ENCODE measurements around the gene TMEM132A.
"Not testable (repeated sequence)": the region's sequence is repeated elsewhere in the genome, so short reads cannot be mapped to it uniquely, and the experiment has no call there.

TMEM132A gene

DNA sequence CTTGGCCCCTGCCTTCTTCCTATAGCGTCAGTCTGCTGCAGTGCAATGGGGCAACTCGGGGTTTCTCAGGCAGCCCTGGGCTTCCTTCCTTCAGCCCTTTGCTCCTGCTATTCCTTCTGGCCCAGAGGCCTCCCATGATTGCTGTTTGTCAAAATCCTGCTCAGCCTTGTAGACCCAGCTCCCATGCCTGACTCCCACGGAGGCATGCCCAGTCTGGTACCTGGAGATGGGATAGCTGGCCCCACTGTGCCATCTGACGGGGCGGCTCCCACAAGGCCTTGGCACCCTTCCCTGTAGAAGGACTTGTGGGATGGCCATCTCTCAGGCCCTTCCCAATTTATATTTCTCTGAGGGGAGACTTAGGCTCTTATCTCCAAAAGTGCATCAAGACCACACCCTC lies 46.6 kb downstream of the TMEM132A start:
- ChIA-PET POLR2A (ENCODE audit: low non-redundant PET) (no interaction called here), CTCF (interaction anchor here (0.5 to 0.6 kb wide), 3 partner anchors 23 to 169 kb away, joined by 3 to 5 read pairs (median 4); no protein-coding TSS in a partner anchor)

DNA sequence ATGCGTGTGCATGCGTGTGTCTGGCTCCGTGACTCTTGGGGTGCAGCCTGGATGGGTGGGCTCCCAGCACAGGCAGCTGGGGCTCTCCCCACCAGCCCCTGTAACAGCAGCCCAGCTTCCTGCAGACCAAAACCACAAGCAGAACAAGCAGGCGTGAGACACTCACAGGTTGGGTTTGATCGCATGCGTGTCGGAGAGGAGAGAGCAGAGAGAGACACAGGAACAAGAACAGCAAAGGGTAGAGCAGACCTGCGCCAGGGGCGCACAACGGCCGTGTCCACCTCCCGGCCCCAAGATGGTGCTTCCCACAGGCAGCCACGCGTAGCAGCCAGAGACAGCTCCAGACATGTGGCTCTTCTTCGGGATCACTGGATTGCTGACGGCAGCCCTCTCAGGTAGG lies 47.3 kb downstream of the TMEM132A start, which contains the start of gene CD6:
TSS of gene CD6 (plus strand) at position 161 of the 400 bp plus-strand sequence. CDS start at position 347, 186 bp downstream.
- POLR2A ChIA-PET (ENCODE audit: low non-redundant PET) = no interaction called here
- DNase-seq (ENCODE audit: low spot score) = no peak
- CTCF ChIA-PET = interaction anchor here (0.6 kb wide), 3 partner anchors 24 to 118 kb away, joined by 3 to 5 read pairs (median 3); no protein-coding TSS in a partner anchor
- TF ChIP-seq, protein P1, sequence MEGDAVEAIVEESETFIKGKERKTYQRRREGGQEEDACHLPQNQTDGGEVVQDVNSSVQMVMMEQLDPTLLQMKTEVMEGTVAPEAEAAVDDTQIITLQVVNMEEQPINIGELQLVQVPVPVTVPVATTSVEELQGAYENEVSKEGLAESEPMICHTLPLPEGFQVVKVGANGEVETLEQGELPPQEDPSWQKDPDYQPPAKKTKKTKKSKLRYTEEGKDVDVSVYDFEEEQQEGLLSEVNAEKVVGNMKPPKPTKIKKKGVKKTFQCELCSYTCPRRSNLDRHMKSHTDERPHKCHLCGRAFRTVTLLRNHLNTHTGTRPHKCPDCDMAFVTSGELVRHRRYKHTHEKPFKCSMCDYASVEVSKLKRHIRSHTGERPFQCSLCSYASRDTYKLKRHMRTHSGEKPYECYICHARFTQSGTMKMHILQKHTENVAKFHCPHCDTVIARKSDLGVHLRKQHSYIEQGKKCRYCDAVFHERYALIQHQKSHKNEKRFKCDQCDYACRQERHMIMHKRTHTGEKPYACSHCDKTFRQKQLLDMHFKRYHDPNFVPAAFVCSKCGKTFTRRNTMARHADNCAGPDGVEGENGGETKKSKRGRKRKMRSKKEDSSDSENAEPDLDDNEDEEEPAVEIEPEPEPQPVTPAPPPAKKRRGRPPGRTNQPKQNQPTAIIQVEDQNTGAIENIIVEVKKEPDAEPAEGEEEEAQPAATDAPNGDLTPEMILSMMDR (conservative IDR thresholded peaks at IDR 0.05; ENCODE audit: low read depth) = no peak
- H3K27ac ChIP-seq = no peak within 1 kb of the TSS

More for the DNA sequence above, 46.6 kb downstream of the TMEM132A start:
- TF ChIP-seq, protein P1 (conservative IDR thresholded peaks at IDR 0.05; ENCODE audit: low read depth) = no peak
- DNase-seq (ENCODE audit: low spot score) = no peak
- H3K27ac ChIP-seq = no peak overlapping the region

DNA sequence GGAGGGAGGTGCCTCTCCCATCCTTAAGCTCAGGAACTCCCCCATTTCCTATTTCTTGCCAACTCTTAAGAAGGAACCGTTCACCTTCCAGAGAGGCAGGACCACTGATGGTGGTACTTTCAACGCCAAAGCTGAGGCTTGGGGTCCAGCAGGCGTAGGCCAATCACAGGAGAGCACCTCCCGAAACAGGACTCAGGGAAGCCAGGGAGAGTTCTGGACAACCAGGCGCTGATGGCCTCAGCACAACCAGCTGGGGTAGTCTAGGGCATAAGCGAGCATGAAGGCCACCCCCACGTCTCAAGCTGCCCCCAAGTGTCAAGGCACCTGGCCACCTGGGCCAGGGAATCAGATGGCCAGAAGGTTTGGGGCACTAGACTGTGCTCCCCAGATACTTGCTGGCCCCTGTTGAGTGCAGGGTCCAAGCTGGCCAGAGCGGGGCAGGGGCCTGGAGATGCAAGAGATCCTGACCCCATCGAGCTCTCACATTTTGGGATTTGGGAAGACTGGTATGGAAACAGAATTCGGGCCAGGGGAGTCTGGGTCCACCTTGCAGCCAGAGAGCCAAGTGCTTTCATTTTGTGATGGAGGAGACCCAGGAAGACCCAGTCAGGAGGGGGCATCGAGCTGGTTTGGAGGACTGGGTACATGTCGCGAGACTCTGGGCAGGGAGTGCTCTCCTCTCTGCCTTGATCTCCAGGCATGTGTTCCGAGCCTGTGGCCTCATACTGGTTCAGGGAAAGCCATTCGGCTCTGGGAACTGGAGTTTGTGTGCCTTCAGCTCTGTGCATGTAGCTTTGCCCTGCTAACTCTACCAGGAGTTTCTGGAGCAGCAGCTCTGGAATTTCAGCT lies 48.1 kb downstream of the TMEM132A start:
- TF ChIP-seq, protein P1 (conservative IDR thresholded peaks at IDR 0.05; ENCODE audit: low read depth) = no peak
- DNase-seq (ENCODE audit: low spot score) = no peak
- ChIA-PET POLR2A (ENCODE audit: low non-redundant PET) (no interaction called here), CTCF (interaction anchor here (0.5 to 0.6 kb wide), 2 partner anchors 10 to 25 kb away, joined by 3 read pairs; no protein-coding TSS in a partner anchor)
- no peak overlapping the region for H3K27ac ChIP-seq

DNA sequence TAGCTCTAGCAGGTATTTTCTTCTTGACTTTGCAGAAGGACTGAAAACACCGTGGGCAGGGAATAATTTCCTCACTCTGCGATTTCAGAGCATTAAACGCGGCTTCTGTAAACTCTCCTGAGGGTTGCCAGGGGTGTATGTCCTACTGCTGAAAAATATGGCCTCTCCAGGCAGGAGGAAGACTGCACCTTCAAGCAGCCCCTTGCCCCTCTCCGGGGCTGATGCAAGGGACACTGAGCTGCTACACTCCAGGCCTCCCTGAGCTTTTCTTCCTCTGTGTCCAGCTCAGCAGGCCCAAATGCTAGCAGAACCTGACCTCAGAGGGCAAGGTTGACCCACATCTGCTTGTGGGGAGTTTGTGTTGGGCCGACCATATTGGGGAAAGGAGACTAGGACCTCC lies 49.4 kb downstream of the TMEM132A start:
- no peak overlapping the region for H3K27ac ChIP-seq
- DNase-seq (ENCODE audit: low spot score) = no peak
- ChIA-PET POLR2A (ENCODE audit: low non-redundant PET) (no interaction called here), CTCF (no interaction called here)
- TF ChIP-seq, protein P1 (conservative IDR thresholded peaks at IDR 0.05; ENCODE audit: low read depth) = no peak

DNA sequence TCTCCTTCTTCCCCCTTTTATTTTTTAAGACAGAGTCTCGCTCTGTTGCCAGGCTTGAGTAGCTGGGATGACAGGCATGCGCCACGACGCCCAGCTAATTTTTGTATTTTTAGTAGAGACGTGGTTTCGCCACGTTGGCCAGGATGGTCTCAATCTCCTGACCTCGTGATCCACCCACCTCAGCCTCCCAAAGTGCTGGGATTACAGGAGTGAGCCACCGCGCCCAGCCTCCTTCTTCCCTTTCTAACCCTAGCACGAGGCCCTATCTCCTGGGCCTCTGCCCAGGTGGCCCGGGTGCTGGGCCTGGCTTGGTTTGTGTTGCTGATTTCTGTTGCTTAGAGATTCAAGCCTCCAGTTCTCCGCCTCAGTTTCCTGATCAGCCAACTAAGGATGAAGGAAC lies 50.1 kb downstream of the TMEM132A start:
- CTCF ChIA-PET = interaction anchor here (0.6 kb wide), 1 partner anchor 64 kb away, joined by 3 read pairs; no protein-coding TSS in a partner anchor
- POLR2A ChIA-PET (ENCODE audit: low non-redundant PET); H3K27ac ChIP-seq; DNase-seq (ENCODE audit: low spot score): not testable (repeated sequence)

DNA sequence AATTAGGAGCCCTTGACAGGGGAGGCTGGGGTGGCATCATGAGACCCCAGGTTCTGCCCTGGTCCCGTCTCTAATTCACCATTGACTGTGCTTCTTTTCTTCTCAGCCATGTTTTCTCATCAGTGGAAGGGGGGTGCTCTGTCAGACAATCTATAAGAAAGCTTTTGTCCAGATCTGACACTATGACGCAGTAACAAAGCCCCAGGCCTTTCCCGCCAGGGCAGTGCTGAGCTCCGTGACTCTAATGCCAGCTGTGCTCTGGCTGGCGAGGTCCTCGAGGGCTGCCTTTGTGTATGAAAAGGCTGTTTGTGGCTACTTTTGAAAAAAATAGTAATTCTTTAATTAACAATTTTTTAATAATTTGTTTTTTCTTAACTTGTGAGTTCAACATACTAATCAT lies 50.5 kb downstream of the TMEM132A start:
- CTCF ChIA-PET = interaction anchor here (0.6 kb wide), 1 partner anchor 63 kb away, joined by 3 read pairs; no protein-coding TSS in a partner anchor

More for the DNA sequence above, 50.5 kb downstream of the TMEM132A start:
- no peak for DNase-seq (ENCODE audit: low spot score)
- H3K27ac ChIP-seq = no peak overlapping the region
- POLR2A ChIA-PET (ENCODE audit: low non-redundant PET) = no interaction called here
- TF ChIP-seq, protein P1 (conservative IDR thresholded peaks at IDR 0.05; ENCODE audit: low read depth) = no peak
